SK-N-SH (cell line): ENCODE results near the gene DUSP3. TPM values are rescaled to one million over a fixed set of nuclear protein-coding genes. Genes with fewer than 3 reads are reported as not detected.

ENCODE experiments used
- CTCF ChIA-PET: fragments of 300-600, 350-600 bp; formaldehyde crosslinking; extraction: SDS; loops from one replicate; lab custom pipeline; 2021; lab: Yijun Ruan, JAX
- POLR2A ChIA-PET: fragments of 350-600 bp; sonication (Branson Sonifier 250); formaldehyde crosslinking; extraction: SDS; loops from one replicate; lab custom pipeline; 2020; ENCODE audit warnings: antibody characterized with exemption, inconsistent platforms; lab: Yijun Ruan, JAX
- DNase-seq: peaks from one replicate; pipeline ENCODE4 v3.0.0; 2012
- H2AFZ ChIP-seq: fragments of 200-600 bp; sonication (generic); 2 replicates; pipeline ENCODE4 v1.8.1; 2016; ENCODE audit warnings: antibody characterized with exemption, mild to moderate bottlenecking, low read depth
- H3F3A ChIP-seq: fragments of 200-600 bp; sonication (generic); replicated peaks from 2 replicates; pipeline ENCODE3; 2016; ENCODE audit warnings: antibody characterized with exemption, mild to moderate bottlenecking; ENCODE audit not compliant: insufficient read depth
- H3K27ac ChIP-seq, 2 experiments: fragments of 200-500 bp in 1 of 2; fragments of 200-600 bp in 1 of 2; sonication (Bioruptor generic) in 1 of 2; sonication (generic), shearing (Covaris generic) in 1 of 2; 2 replicates each; pipeline versions ENCODE4 v1.5.1 to v1.6.1; 2014 to 2016; ENCODE audit warnings: low read depth in 2 of 2, inconsistent platforms in 1 of 2, low read length in 1 of 2, mild to moderate bottlenecking in 1 of 2, mixed read lengths in 1 of 2
- H3K27me3 ChIP-seq: fragments of 200-600 bp; sonication (generic), shearing (Covaris generic); 2 replicates; pipeline ENCODE4 v1.6.1; 2016; ENCODE audit warnings: mixed run types; ENCODE audit not compliant: insufficient read depth
- H3K36me3 ChIP-seq, 2 experiments: fragments of 200-500 bp in 1 of 2; fragments of 200-600 bp in 1 of 2; sonication (Bioruptor generic) in 1 of 2; sonication (generic) in 1 of 2; replicated peaks in 1 of 2; 2 replicates each; pipeline versions ENCODE3 to v1.5.1; 2014 to 2016; ENCODE audit warnings: low read length in 1 of 2, mild to moderate bottlenecking in 1 of 2; ENCODE audit not compliant: insufficient read depth in 2 of 2, control insufficient read depth in 1 of 2
- H3K4me1 ChIP-seq, 2 experiments: fragments of 200-500 bp in 1 of 2; fragments of 200-600 bp in 1 of 2; sonication (Bioruptor generic) in 1 of 2; sonication (generic), shearing (Covaris generic) in 1 of 2; 2 replicates each; pipeline versions ENCODE4 v1.5.1 to v1.6.1; 2014 to 2016; ENCODE audit warnings: low read depth in 1 of 2, low read length in 1 of 2, mixed run types in 1 of 2; ENCODE audit not compliant: insufficient read depth in 2 of 2, control insufficient read depth in 1 of 2
- H3K4me2 ChIP-seq: fragments of 200-600 bp; sonication (generic), shearing (Covaris generic); 2 replicates; pipeline ENCODE4 v1.6.1; 2017; ENCODE audit warnings: mixed run types
- H3K4me3 ChIP-seq, 2 experiments: fragments of 200-500 bp in 1 of 2; fragments of 200-600 bp in 1 of 2; sonication (Bioruptor generic) in 1 of 2; sonication (generic), shearing (Covaris generic) in 1 of 2; 2 replicates each; pipeline versions ENCODE4 v1.5.1 to v1.8.1; 2014 to 2016; ENCODE audit warnings: low read depth in 2 of 2, inconsistent platforms in 1 of 2, low read length in 1 of 2, mild to moderate bottlenecking in 1 of 2, mixed read lengths in 1 of 2, moderate library complexity in 1 of 2
- H3K79me2 ChIP-seq: fragments of 200-600 bp; sonication (generic); 2 replicates; pipeline ENCODE4 v1.8.1; 2017; ENCODE audit warnings: mild to moderate bottlenecking; ENCODE audit not compliant: insufficient read depth
- H3K9ac ChIP-seq: fragments of 200-600 bp; sonication (generic); 2 replicates; pipeline ENCODE4 v1.6.1; 2017; ENCODE audit warnings: mixed run types
- H3K9me2 ChIP-seq: fragments of 200-600 bp; sonication (generic); 2 replicates; pipeline ENCODE4 v1.6.1; 2017; ENCODE audit warnings: mixed run types
- H3K9me3 ChIP-seq: fragments of 200-600 bp; sonication (generic); 2 replicates; pipeline ENCODE4 v1.6.1; 2017; ENCODE audit warnings: mixed run types, mild to moderate bottlenecking, moderate library complexity
- H4K20me1 ChIP-seq: fragments of 200-600 bp; sonication (generic); 2 replicates; pipeline ENCODE4 v1.6.1; 2017; ENCODE audit warnings: mild to moderate bottlenecking, mixed run types; ENCODE audit not compliant: insufficient read depth
- CHD2 ChIP-seq: fragments of 150-350 bp; IDR thresholded peaks from 2 replicates; pipeline ENCODE4 v1.6.1; 2018; ENCODE audit warnings: low read length; ENCODE audit not compliant: partially characterized antibody
- ELF1 ChIP-seq: IDR thresholded peaks from 2 replicates; pipeline ENCODE4 v1.4.0; 2012
- FOSL2 ChIP-seq: IDR thresholded peaks from 2 replicates; pipeline ENCODE4 v1.4.0; 2012; ENCODE audit warnings: low read depth, mild to moderate bottlenecking, moderate library complexity, borderline replicate concordance
- GATA2 ChIP-seq: sonication (generic); formaldehyde crosslinking; IDR thresholded peaks from 2 replicates; pipeline ENCODE4 v1.5.0; 2020; ENCODE audit warnings: mild to moderate bottlenecking, missing genetic modification reagents
- NRF1 ChIP-seq: IDR thresholded peaks from 2 replicates; pipeline ENCODE4 v1.6.1; 2012; ENCODE audit warnings: low read depth, mild to moderate bottlenecking, low read length
- RAD21 ChIP-seq: IDR thresholded peaks from 2 replicates; pipeline ENCODE4 v1.6.1; 2012; ENCODE audit warnings: mild to moderate bottlenecking, low read length
- RFX5 ChIP-seq: IDR thresholded peaks from 2 replicates; pipeline ENCODE4 v1.6.1; 2012; ENCODE audit warnings: mild to moderate bottlenecking, improper control_type of control experiment, low read length
- RXRA ChIP-seq: IDR thresholded peaks from 2 replicates; pipeline ENCODE4 v1.4.0; 2012; ENCODE audit warnings: low read depth, mild to moderate bottlenecking, borderline replicate concordance
- SIN3A ChIP-seq: IDR thresholded peaks from 2 replicates; pipeline ENCODE4 v1.6.1; 2012; ENCODE audit warnings: low read depth, mild to moderate bottlenecking, low read length, moderate library complexity, borderline replicate concordance
- SMC3 ChIP-seq: IDR thresholded peaks from 2 replicates; pipeline ENCODE4 v1.6.1; 2012; ENCODE audit warnings: low read depth, low read length, improper control_type of control experiment
- TAF1 ChIP-seq: IDR thresholded peaks from 2 replicates; pipeline ENCODE4 v1.6.1; 2012; ENCODE audit warnings: low read depth, mild to moderate bottlenecking, low read length, moderate library complexity, borderline replicate concordance
- TEAD4 ChIP-seq: IDR thresholded peaks from 2 replicates; pipeline ENCODE4 v1.4.0; 2012; ENCODE audit warnings: mild to moderate bottlenecking, borderline replicate concordance; ENCODE audit not compliant: insufficient read depth
- WGBS: methylation state at CpG from one replicate; pipeline ENCODE4 v1.1.6; 2017; ENCODE audit warnings: low lambda C conversion rate; 5-methylcytosine and 5-hydroxymethylcytosine counted together
- polyA plus RNA-seq, 3 experiments: library from polyadenylated mRNA; depleted of rRNA; stranded (reverse); fragments of >200 nt; gene quantifications; 2 replicates each; pipeline ENCODE4 v1.2.3, GENCODE V29; 2012
- TF ChIP-seq, protein P1 (sequence below): fragments of 150-350 bp; IDR thresholded peaks from 2 replicates; pipeline ENCODE4 v1.6.1; 2016; ENCODE audit warnings: mild to moderate bottlenecking, low read depth, low read length
- TF ChIP-seq, protein P2 (sequence below): fragments of 200-600 bp; sonication (generic); IDR thresholded peaks from 2 replicates; pipeline ENCODE4 v1.6.1; 2017; ENCODE audit warnings: antibody characterized with exemption, mild to moderate bottlenecking, moderate library complexity

DUSP3 gene
- polyA plus RNA-seq, 1 of the 3 experiments (the other 2 are of a cell fraction): 31.5 TPM

DNA sequence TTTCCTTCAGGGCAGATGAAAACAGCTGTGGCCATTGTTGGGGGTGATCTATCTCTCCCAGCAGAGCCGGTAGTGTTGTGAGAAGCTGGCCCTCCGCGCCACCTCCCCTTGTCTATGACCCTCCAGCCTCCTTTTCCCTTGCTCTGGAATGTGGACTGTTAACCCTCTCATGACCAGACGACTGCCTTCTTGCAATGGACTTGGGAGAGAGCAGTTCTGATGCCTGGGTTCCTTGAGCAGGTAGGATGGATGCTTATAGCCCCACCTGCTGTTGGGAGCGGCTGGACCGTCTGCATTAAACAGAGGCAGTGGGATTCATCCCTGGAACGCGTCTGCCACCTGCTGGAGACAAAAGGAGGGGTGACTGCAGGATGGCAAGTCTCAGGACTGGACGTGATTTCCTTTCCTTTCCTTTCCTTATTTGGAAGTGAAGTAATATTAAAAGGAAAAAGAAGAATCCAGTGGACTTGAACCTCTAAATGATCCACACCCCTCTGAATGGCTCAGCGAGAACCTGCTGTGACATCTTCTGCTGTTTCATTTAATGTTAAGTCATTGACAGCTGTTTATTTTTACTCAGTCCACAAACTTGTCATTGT, 18.4 kb downstream of the DUSP3 start:
- H2AFZ ChIP-seq: peak overlapping the region; percentile 44; the same call in 1 of the 2 replicates
- no peak for TF ChIP-seq RFX5
- TF ChIP-seq SMC3: peak; percentile 100
- TF ChIP-seq, protein P1, sequence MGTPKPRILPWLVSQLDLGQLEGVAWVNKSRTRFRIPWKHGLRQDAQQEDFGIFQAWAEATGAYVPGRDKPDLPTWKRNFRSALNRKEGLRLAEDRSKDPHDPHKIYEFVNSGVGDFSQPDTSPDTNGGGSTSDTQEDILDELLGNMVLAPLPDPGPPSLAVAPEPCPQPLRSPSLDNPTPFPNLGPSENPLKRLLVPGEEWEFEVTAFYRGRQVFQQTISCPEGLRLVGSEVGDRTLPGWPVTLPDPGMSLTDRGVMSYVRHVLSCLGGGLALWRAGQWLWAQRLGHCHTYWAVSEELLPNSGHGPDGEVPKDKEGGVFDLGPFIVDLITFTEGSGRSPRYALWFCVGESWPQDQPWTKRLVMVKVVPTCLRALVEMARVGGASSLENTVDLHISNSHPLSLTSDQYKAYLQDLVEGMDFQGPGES: peak; percentile 5; the same call in 1 of the 2 replicates
- TF ChIP-seq TEAD4: no peak
- peak; percentile 50 for TF ChIP-seq CHD2
- no peak for TF ChIP-seq GATA2 (CRISPR knock-in tag)
- peak; percentile 100 for TF ChIP-seq RAD21
- no peak for TF ChIP-seq FOSL2
- TF ChIP-seq ELF1: no peak
- TF ChIP-seq SIN3A: 0 out of 2 replicates have a peak, but pooled peaks have one; percentile 32
- TF ChIP-seq NRF1: 0 out of 2 replicates have a peak, but pooled peaks have one; percentile 25
- no peak for TF ChIP-seq RXRA
- TF ChIP-seq, protein P2, sequence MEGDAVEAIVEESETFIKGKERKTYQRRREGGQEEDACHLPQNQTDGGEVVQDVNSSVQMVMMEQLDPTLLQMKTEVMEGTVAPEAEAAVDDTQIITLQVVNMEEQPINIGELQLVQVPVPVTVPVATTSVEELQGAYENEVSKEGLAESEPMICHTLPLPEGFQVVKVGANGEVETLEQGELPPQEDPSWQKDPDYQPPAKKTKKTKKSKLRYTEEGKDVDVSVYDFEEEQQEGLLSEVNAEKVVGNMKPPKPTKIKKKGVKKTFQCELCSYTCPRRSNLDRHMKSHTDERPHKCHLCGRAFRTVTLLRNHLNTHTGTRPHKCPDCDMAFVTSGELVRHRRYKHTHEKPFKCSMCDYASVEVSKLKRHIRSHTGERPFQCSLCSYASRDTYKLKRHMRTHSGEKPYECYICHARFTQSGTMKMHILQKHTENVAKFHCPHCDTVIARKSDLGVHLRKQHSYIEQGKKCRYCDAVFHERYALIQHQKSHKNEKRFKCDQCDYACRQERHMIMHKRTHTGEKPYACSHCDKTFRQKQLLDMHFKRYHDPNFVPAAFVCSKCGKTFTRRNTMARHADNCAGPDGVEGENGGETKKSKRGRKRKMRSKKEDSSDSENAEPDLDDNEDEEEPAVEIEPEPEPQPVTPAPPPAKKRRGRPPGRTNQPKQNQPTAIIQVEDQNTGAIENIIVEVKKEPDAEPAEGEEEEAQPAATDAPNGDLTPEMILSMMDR: peak; percentile 99
- TF ChIP-seq, all 33 proteins: peak for 7
- H4K20me1 ChIP-seq: no peaks in the 10 kb centered on the region
- peak overlapping the region in 1 of 2 experiments; percentile 45; a peak in 1 of 4 replicates for H3K4me3 ChIP-seq
- no peaks in the 10 kb centered on the region for H3K36me3 ChIP-seq
- H3K9me3 ChIP-seq: no peaks in the 10 kb centered on the region
- peaks cover 0 to 6% of the 10 kb centered on the region in 2 experiments; a peak in 1 of 4 replicates for H3K4me1 ChIP-seq
- no peaks in the 10 kb centered on the region for H3K9me2 ChIP-seq
- H3K27me3 ChIP-seq: no peaks in the 10 kb centered on the region
- H3K27ac ChIP-seq: no peak overlapping the region
- CTCF ChIA-PET: interaction anchor here (0.6 to 7.9 kb wide), 36 partner anchors 8 to 303 kb away, joined by 3 to 97 read pairs (median 6); partner anchors contain the start of genes CFAP97D1, DUSP3 and MEOX1
- no peaks in the 10 kb centered on the region for H3K79me2 ChIP-seq
- peaks cover 7% of the 10 kb centered on the region for H3F3A ChIP-seq
- no peak overlapping the region for H3K9ac ChIP-seq
- DNase-seq: peak; percentile 94
- 12% methylated on average over 10 of the region's 10 CpGs for WGBS
- H3K4me2 ChIP-seq: no peak overlapping the region
- POLR2A ChIA-PET: interaction anchor here (0.5 to 0.7 kb wide), 3 partner anchors 13 to 46 kb away, joined by 3 to 5 read pairs (median 3); partner anchors contain the start of gene DUSP3

DNA sequence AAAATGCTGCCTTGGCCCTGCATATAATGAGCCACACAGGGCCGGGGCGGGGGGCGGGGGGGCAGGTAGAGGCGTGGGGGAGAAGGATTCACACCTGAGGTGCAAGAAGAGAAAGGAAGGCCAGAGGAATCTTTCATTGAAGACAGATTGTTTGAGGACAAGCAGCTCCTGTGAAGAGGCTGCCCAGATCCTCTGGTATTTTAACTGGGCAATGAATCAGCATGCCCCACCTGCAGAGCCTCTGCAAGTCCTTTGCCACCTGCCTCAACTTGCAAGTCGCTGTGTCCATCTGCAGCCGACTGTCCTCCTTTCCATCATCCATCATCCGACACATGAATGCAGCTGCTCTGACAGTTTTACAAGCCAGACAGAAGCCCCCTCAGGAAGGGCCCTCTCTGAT, 18.9 kb downstream of the DUSP3 start:
- DNase-seq: no peak
- H3K9me2 ChIP-seq: no peaks in the 10 kb centered on the region
- H3K79me2 ChIP-seq: no peaks in the 10 kb centered on the region
- H2AFZ ChIP-seq: no peak overlapping the region
- TF ChIP-seq TAF1: no peak
- 75% methylated on average over 7 of the region's 7 CpGs for WGBS
- no peaks in the 10 kb centered on the region for H3K9me3 ChIP-seq
- no peaks in the 10 kb centered on the region for H3K27me3 ChIP-seq
- ChIA-PET POLR2A (interaction anchor here (0.7 to 0.9 kb wide), 2 partner anchors 12 to 57 kb away, joined by 3 to 4 read pairs; no protein-coding TSS in a partner anchor), CTCF (interaction anchor here (0.6 to 7.9 kb wide), 25 partner anchors 9 to 275 kb away, joined by 3 to 97 read pairs (median 9); partner anchors contain the start of genes CFAP97D1 and DUSP3)
- peaks cover 0 to 6% of the 10 kb centered on the region in 2 experiments; a peak in 1 of 4 replicates for H3K4me1 ChIP-seq
- H3F3A ChIP-seq: peaks cover 7% of the 10 kb centered on the region
- no peaks in the 10 kb centered on the region for H4K20me1 ChIP-seq
- no peak overlapping the region for H3K9ac ChIP-seq
- H3K4me3 ChIP-seq: no peak overlapping the region
- H3K4me2 ChIP-seq: no peak overlapping the region
- no peaks in the 10 kb centered on the region for H3K36me3 ChIP-seq
- H3K27ac ChIP-seq: no peak overlapping the region
